Thyroid gland (tissue), 4 donors: Measurements from ENCODE around the gene ESRRA. TPM values are rescaled to one million over a fixed set of nuclear protein-coding genes. Genes with fewer than 3 reads are reported as not detected.
"Not testable (repeated sequence)": the region's sequence is repeated elsewhere in the genome, so short reads cannot be mapped to it uniquely, and the experiment has no call there.

ENCODE experiments used
- DNase-seq, 2 donors: peaks; one replicate each; pipeline ENCODE4 v3.0.0-alpha.2; 2019
- H3K27ac ChIP-seq, 3 donors: fragments of 200-600 bp; sonication (generic); 1 replicate in 2 of 3; 2 replicates in 1 of 3; pipeline ENCODE4 v1.5.1; 2016 to 2019; ENCODE audit warnings: mild to moderate bottlenecking in 1 of 3, moderate library complexity in 1 of 3
- H3K27me3 ChIP-seq: fragments of 200-600 bp; sonication (generic); one replicate; pipeline ENCODE4 v1.5.1; 2019
- H3K36me3 ChIP-seq, 2 donors: fragments of 200-600 bp; sonication (generic); one replicate each; pipeline ENCODE4 v1.5.1; 2016 to 2019
- H3K4me1 ChIP-seq, 2 donors: fragments of 200-600 bp; sonication (generic); one replicate each; pipeline ENCODE4 v1.5.1; 2017 to 2019
- H3K4me3 ChIP-seq, 3 donors: fragments of 200-600 bp; sonication (generic); replicated peaks in 1 of 3; 1 replicate in 2 of 3; 2 replicates in 1 of 3; pipeline ENCODE4 v1.5.1; 2016; ENCODE audit warnings: mild to moderate bottlenecking in 1 of 3
- H3K9me3 ChIP-seq: fragments of 200-600 bp; sonication (generic); one replicate; pipeline ENCODE4 v1.5.1; 2017
- POLR2A ChIP-seq, 2 donors: fragments of 450-650 bp; IDR thresholded peaks; one replicate each; pipeline ENCODE4 v1.6.1; 2017; ENCODE audit warnings: antibody characterized with exemption in 2 of 2, mild to moderate bottlenecking in 2 of 2, moderate library complexity in 1 of 2
- WGBS, 2 donors: methylation state at CpG; one replicate each; pipeline ENCODE4 v1.1.5; 2017; 5-methylcytosine and 5-hydroxymethylcytosine counted together
- intact Hi-C: fragments of 100-400 bp; cut with DNase I; formaldehyde crosslinking; loops from one replicate; pipeline ENCODE4 v1.15.1; 2023
- total RNA-seq, 4 donors: library from RNA; depleted of rRNA; stranded (reverse); fragments of >200 nt; gene quantifications; one replicate each; pipeline ENCODE4 v1.2.3, GENCODE V29; 2016
- TF ChIP-seq, protein P1 (sequence below), 6 experiments: fragments of 200-600 bp in 3 of 6; fragments of 450-650 bp in 3 of 6; sonication (generic) in 3 of 6; IDR thresholded peaks; one replicate each; pipeline ENCODE4 v1.5.1; 2016 to 2019; ENCODE audit warnings: antibody characterized with exemption in 6 of 6, mild to moderate bottlenecking in 2 of 6, inconsistent platforms in 1 of 6, moderate library complexity in 1 of 6

The ESRRA gene
- total RNA-seq, 4 donors from 2014 or later = 42.8 to 71.6 (median 58.3) TPM

DNA sequence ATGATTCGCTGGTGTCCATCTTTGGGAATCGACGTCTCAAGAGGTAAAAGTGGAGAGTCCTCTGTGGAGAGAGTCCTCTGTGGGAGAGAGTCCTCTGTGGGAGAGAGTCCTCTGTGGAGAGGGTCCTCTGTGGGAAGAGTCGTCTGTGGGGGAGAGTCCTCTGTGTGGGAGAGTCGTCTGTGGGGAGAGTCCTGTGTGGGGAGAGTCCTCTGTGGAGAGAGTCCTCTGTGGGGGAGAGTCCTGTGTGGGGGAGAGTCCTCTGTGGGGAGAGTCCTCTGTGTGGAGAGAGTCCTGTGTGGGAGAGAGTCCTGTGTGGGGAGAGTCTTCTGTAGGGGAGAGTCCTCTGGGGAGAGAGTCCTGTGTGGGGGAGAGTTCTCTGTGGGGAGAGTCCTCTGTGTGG, 15.7 kb downstream of the ESRRA start:
- Histone ChIP-seq H3K36me3 (peaks cover 0 to 5% of the 10 kb centered on the region in 2 donors), H3K27ac (peak overlapping the region; percentile 54 to 81 (median 72)), H3K27me3 (no peaks in the 10 kb centered on the region), H3K9me3 (no peaks in the 10 kb centered on the region), H3K4me3 (no peak overlapping the region), H3K4me1 (peaks cover 15 to 51% of the 10 kb centered on the region in 2 donors)
- WGBS, 2 donors = 81 to 83% methylated on average over 5 of the region's 5 CpGs
- no peak for TF ChIP-seq POLR2A (IDR thresholded peaks at IDR 0.05)
- TF ChIP-seq, protein P1, sequence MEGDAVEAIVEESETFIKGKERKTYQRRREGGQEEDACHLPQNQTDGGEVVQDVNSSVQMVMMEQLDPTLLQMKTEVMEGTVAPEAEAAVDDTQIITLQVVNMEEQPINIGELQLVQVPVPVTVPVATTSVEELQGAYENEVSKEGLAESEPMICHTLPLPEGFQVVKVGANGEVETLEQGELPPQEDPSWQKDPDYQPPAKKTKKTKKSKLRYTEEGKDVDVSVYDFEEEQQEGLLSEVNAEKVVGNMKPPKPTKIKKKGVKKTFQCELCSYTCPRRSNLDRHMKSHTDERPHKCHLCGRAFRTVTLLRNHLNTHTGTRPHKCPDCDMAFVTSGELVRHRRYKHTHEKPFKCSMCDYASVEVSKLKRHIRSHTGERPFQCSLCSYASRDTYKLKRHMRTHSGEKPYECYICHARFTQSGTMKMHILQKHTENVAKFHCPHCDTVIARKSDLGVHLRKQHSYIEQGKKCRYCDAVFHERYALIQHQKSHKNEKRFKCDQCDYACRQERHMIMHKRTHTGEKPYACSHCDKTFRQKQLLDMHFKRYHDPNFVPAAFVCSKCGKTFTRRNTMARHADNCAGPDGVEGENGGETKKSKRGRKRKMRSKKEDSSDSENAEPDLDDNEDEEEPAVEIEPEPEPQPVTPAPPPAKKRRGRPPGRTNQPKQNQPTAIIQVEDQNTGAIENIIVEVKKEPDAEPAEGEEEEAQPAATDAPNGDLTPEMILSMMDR (IDR thresholded peaks at IDR 0.05) = no peak
- intact Hi-C loops = no loop called here
- no peak for DNase-seq

- H3K36me3 ChIP-seq = peaks cover 0 to under 1% of the 10 kb centered on the region in 2 donors
- TF ChIP-seq POLR2A (IDR thresholded peaks at IDR 0.05) = no peak
- TF ChIP-seq, protein P1 (IDR thresholded peaks at IDR 0.05) = no peak
- DNase-seq = peak; percentile 87 to 88
- H3K9me3 ChIP-seq = no peaks in the 10 kb centered on the region
- no peak overlapping the region for H3K4me3 ChIP-seq
- H3K27me3 ChIP-seq = no peaks in the 10 kb centered on the region
- H3K27ac ChIP-seq = peak overlapping the region; percentile 58 to 86 (median 81)
- WGBS, 2 donors = 33 to 41% methylated on average over 5 of the region's 5 CpGs
- intact Hi-C loops = no loop called here
- H3K4me1 ChIP-seq = peaks cover 15 to 48% of the 10 kb centered on the region in 2 donors
Measured at GRCh38 chr11:64321533-64321932, 16.2 kb downstream of the ESRRA start.

DNA sequence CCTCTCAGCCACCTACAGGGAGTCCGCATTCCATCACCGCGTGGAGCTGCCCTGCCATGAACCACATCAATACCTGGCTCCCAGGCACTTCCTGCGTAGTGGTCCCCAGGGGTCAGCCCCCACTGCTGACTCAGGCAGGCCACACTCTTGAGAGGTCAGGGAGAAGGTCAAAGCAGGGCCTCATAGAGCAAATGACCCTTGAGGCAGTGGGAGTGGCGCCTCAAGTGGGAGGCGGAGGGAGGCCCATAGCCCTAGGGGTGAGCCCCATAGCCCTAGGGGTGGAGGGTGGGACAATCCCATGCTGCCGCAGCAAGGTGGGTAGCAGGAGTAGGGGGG, 17.6 kb downstream of the ESRRA start:
- Histone ChIP-seq H3K4me3 (no peak overlapping the region), H3K36me3 (no peaks in the 10 kb centered on the region), H3K9me3 (no peaks in the 10 kb centered on the region), H3K27ac (peak overlapping the region in 2 of 3 donors; percentile 58 to 81), H3K27me3 (no peaks in the 10 kb centered on the region), H3K4me1 (peaks cover 15 to 46% of the 10 kb centered on the region in 2 donors)
- 80 to 84% methylated on average over 6 to 7 of the region's 7 CpGs for WGBS, 2 donors
- DNase-seq = no peak
- intact Hi-C loops = no loop called here
- no peak for TF ChIP-seq POLR2A (IDR thresholded peaks at IDR 0.05)

GRCh38 chr11:64323373-64323772, 18.0 kb downstream of the ESRRA start:
- TF ChIP-seq, protein P1 (IDR thresholded peaks at IDR 0.05) = no peak
- TF ChIP-seq POLR2A (IDR thresholded peaks at IDR 0.05) = no peak
- intact Hi-C loops = no loop called here
- Histone ChIP-seq H3K4me3 (no peak overlapping the region), H3K27ac (peak overlapping the region in 1 of 3 donors; percentile 81), H3K36me3 (no peaks in the 10 kb centered on the region), H3K9me3 (no peaks in the 10 kb centered on the region), H3K27me3 (no peaks in the 10 kb centered on the region), H3K4me1 (peaks cover 15 to 46% of the 10 kb centered on the region in 2 donors)
- DNase-seq = no peak
- WGBS, 2 donors = 84 to 85% methylated on average over 5 of the region's 5 CpGs

DNA sequence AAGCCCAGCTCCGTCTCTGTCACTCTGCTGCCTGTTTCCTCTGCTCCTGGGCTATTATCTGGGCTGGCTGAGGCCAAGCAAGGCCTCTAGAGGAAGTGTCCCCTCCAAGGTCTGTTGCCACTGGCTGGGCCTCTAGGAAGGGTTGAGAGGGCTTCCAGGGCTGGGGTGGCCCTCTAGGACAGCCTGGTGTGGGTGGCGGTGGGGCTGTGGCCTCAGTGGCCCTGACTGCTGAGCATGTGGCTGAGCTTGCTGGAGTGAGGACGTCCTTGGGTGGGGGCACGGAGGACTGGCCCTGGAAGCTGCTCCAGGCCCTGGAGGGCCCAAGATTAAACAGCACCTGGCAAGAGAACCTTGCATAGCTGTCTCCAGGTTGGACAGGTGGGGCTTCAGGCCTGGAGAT, 18.7 kb downstream of the ESRRA start:
- intact Hi-C loops, H3K4me3 ChIP-seq, DNase-seq, H3K27me3 ChIP-seq, H3K9me3 ChIP-seq, H3K36me3 ChIP-seq, H3K27ac ChIP-seq: not testable (repeated sequence)
- 79 to 88% methylated on average over 3 to 4 of the region's 4 CpGs for WGBS, 2 donors
- peaks cover 12 to 41% of the 10 kb centered on the region in 2 donors for H3K4me1 ChIP-seq

DNA sequence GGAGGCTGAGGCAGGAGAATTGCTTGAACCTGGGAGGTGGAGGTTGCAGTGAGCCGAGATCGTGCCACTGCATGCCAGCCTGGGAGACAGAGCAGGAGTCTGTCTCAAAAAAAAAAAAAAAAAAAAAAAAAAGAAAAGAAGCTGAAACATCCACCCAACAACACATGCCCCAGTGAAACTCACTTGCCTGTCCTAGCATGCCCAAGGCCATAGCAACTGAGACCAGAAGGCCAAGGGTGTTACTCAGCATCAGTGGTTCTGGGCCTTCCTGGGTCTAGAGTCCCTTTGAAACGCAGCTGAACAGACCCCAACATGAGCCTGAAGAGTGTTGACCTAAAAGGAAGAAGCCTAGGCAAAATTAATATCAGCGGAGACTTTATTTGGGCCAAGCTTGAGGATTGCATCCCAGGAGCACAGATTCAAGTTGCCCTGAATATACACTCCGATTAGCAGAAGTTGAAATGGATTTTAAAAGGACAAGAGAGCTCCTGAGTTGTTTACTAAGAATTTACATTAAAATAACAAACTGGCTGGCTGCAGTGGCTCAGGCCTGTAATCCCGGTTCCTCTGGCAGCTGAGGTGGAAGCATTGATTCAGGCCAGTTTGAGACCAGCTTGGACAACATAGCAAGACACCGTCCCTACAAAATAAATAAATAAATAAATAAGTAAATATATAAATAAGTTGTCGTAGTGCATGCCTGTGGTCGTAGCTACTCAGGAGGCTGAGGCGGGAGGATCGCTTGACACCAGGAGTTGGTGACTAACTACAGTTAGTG, 19.6 kb downstream of the ESRRA start:
- 83 to 84% methylated on average over 11 of the region's 11 CpGs for WGBS, 2 donors
- H3K27me3 ChIP-seq = no peaks in the 10 kb centered on the region

More for the DNA sequence above, 19.6 kb downstream of the ESRRA start:
- Histone ChIP-seq H3K9me3 (no peaks in the 10 kb centered on the region), H3K4me3 (no peak overlapping the region), H3K27ac (peak overlapping the region; percentile 12 to 26 (median 15)), H3K36me3 (no peaks in the 10 kb centered on the region), H3K4me1 (peaks cover 6 to 32% of the 10 kb centered on the region in 2 donors)
- DNase-seq = peak in 1 of 2 donors; percentile 37
- intact Hi-C loops = no loop called here
- TF ChIP-seq, protein P1 (IDR thresholded peaks at IDR 0.05) = no peak
- no peak for TF ChIP-seq POLR2A (IDR thresholded peaks at IDR 0.05)
